ENCODE results near the gene SOBP.
"Not testable (repeated sequence)": the region's sequence is repeated elsewhere in the genome, so short reads cannot be mapped to it uniquely, and the experiment has no call there.

The SOBP gene

GRCh38 chr6:107546691-107547450 lies 57.0 kb downstream of the SOBP start:
- H3K27ac ChIP-seq: no peak overlapping the region
- H3K4me3 ChIP-seq: no peak overlapping the region

GRCh38 chr6:107547451-107547840 lies 57.5 kb downstream of the SOBP start:
- Histone ChIP-seq H3K27ac (no peak overlapping the region), H3K4me3 (no peak overlapping the region)

- H3K4me3 ChIP-seq: no peak overlapping the region
- no peak overlapping the region for H3K27ac ChIP-seq
Observed at GRCh38 chr6:107550241-107550840, 60.4 kb downstream of the SOBP start.

GRCh38 chr6:107550906-107551305 lies 61.0 kb downstream of the SOBP start:
- H3K4me3 ChIP-seq: no peak overlapping the region
- no peak overlapping the region for H3K27ac ChIP-seq

GRCh38 chr6:107553121-107553520 lies 63.2 kb downstream of the SOBP start:
- not testable (repeated sequence) for H3K27ac ChIP-seq, H3K4me3 ChIP-seq

- Histone ChIP-seq H3K4me3 (no peak overlapping the region), H3K27ac (no peak overlapping the region)
Observed at GRCh38 chr6:107554326-107554725, 64.4 kb downstream of the SOBP start.

GRCh38 chr6:107554918-107555317 lies 65.0 kb downstream of the SOBP start:
- no peak overlapping the region for H3K27ac ChIP-seq
- no peak overlapping the region for H3K4me3 ChIP-seq

- no peak overlapping the region for H3K4me3 ChIP-seq
- no peak overlapping the region for H3K27ac ChIP-seq
Observed at GRCh38 chr6:107555449-107555848, 65.5 kb downstream of the SOBP start.

GRCh38 chr6:107556082-107556481 lies 66.2 kb downstream of the SOBP start:
- Histone ChIP-seq H3K4me3 (no peak overlapping the region), H3K27ac (no peak overlapping the region)

GRCh38 chr6:107557698-107558097 lies 67.8 kb downstream of the SOBP start:
- no peak overlapping the region for H3K27ac ChIP-seq
- H3K4me3 ChIP-seq: no peak overlapping the region

- peak overlapping the region in 5 of 21 experiments; percentile 44 to 62 (median 55) for H3K27ac ChIP-seq
- no peak overlapping the region for H3K4me3 ChIP-seq
Observed at GRCh38 chr6:107560657-107561056, 70.7 kb downstream of the SOBP start.

- Histone ChIP-seq H3K4me3 (no peak overlapping the region), H3K27ac (peak overlapping the region in 1 of 21 experiments; percentile 62)
Observed at GRCh38 chr6:107561306-107561705, 71.4 kb downstream of the SOBP start.

GRCh38 chr6:107563694-107564588 lies 74.0 kb downstream of the SOBP start:
- peak overlapping the region in 1 of 21 experiments; percentile 21 for H3K27ac ChIP-seq

GRCh38 chr6:107564589-107564951 lies 74.7 kb downstream of the SOBP start:
- H3K27ac ChIP-seq: peak overlapping the region in 1 of 21 experiments; percentile 21
- H3K4me3 ChIP-seq: no peak overlapping the region

More at GRCh38 chr6:107563694-107564588, 74.0 kb downstream of the SOBP start:
- H3K4me3 ChIP-seq: no peak overlapping the region

- Histone ChIP-seq H3K27ac (no peak overlapping the region), H3K4me3 (no peak overlapping the region)
Observed at GRCh38 chr6:107565165-107565723, 75.3 kb downstream of the SOBP start.

GRCh38 chr6:107567643-107568042 lies 77.7 kb downstream of the SOBP start:
- Histone ChIP-seq H3K4me3 (no peak overlapping the region), H3K27ac (no peak overlapping the region)

- Histone ChIP-seq H3K4me3 (no peak overlapping the region), H3K27ac (no peak overlapping the region)
Observed at GRCh38 chr6:107569473-107569872, 79.6 kb downstream of the SOBP start.

GRCh38 chr6:107571354-107571753 lies 81.4 kb downstream of the SOBP start:
- H3K27ac ChIP-seq: no peak overlapping the region
- H3K4me3 ChIP-seq: no peak overlapping the region

GRCh38 chr6:107572886-107573285 lies 83.0 kb downstream of the SOBP start:
- H3K4me3 ChIP-seq: no peak overlapping the region
- H3K27ac ChIP-seq: no peak overlapping the region

- no peak overlapping the region for H3K4me3 ChIP-seq
- H3K27ac ChIP-seq: no peak overlapping the region
Observed at GRCh38 chr6:107574856-107575255, 84.9 kb downstream of the SOBP start.
